ENCODE measurements around the gene PCDHA7.
"Not testable (repeated sequence)": the region's sequence is repeated elsewhere in the genome, so short reads cannot be mapped to it uniquely, and the experiment has no call there.

The PCDHA7 gene

GRCh38 chr5:140862441-140863295, 28.6 kb downstream of the PCDHA7 start:
- no peak for DNase-seq

GRCh38 chr5:140868721-140869554, 34.9 kb downstream of the PCDHA7 start, which contains the start of gene PCDHA11:
TSS of gene PCDHA11 (plus strand) at chr5:140868957. CDS start at chr5:140869104, 147 bp downstream.
- no peak for DNase-seq

- no peak for DNase-seq
Observed at GRCh38 chr5:140869555-140869886, 35.5 kb downstream of the PCDHA7 start.

DNA sequence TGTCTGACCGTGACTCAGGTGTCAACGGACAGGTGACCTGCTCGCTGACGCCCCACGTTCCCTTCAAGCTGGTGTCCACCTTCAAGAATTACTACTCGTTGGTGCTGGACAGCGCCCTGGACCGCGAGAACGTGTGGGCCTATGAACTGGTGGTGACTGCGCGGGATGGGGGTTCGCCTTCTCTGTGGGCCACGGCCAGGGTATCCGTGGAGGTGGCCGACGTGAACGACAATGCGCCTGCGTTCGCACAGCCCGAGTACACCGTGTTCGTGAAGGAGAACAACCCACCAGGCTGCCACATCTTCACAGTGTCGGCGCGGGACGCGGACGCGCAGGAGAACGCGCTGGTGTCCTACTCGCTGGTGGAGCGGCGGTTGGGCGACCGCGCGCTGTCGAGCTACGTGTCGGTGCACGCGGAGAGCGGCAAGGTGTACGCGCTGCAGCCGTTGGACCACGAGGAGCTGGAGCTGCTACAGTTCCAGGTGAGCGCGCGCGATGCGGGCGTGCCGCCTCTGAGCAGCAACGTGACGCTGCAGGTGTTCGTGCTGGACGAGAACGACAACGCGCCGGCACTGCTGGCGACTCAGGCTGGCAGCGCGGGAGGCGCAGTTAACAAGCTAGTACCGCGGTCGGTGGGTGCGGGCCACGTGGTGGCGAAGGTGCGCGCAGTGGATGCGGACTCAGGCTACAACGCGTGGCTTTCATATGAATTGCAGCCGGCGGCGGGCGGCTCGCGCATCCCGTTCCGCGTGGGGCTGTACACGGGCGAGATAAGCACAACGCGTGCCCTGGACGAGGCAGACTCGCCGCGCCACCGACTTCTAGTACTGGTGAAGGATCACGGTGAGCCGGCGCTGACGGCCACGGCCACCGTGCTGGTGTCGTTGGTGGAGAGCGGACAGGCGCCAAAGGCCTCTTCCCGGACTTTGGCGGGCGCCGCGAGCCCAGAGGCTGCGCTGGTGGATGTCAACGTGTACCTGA, 36.4 kb downstream of the PCDHA7 start:
- DNase-seq: no peak

GRCh38 chr5:140875085-140876065, 41.3 kb downstream of the PCDHA7 start, which contains the start of gene PCDHA12:
TSS of gene PCDHA12 (plus strand) at chr5:140875308. CDS start at chr5:140875473, 165 bp downstream.
- no peak for DNase-seq

- not testable (repeated sequence) for DNase-seq
Observed at GRCh38 chr5:140876541-140877261, 42.6 kb downstream of the PCDHA7 start.

DNA sequence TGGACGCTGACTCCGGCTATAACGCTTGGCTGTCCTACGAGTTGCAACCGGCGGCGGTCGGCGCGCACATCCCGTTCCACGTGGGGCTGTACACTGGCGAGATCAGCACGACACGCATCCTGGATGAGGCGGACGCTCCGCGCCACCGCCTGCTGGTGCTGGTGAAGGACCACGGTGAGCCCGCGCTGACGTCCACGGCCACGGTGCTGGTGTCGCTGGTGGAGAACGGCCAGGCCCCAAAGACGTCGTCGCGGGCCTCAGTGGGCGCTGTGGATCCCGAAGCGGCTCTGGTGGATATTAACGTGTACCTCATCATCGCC, 43.2 kb downstream of the PCDHA7 start:
- DNase-seq: no peak

- DNase-seq: no peak
Observed at GRCh38 chr5:140881889-140882590, 48.0 kb downstream of the PCDHA7 start, which contains the start of gene PCDHA13. TSS of gene PCDHA13 (plus strand) at chr5:140882124. CDS start at chr5:140882269, 145 bp downstream.

GRCh38 chr5:140882591-140882899, 48.5 kb downstream of the PCDHA7 start:
- DNase-seq: no peak

GRCh38 chr5:140883373-140883772, 49.3 kb downstream of the PCDHA7 start:
- no peak for DNase-seq

DNA sequence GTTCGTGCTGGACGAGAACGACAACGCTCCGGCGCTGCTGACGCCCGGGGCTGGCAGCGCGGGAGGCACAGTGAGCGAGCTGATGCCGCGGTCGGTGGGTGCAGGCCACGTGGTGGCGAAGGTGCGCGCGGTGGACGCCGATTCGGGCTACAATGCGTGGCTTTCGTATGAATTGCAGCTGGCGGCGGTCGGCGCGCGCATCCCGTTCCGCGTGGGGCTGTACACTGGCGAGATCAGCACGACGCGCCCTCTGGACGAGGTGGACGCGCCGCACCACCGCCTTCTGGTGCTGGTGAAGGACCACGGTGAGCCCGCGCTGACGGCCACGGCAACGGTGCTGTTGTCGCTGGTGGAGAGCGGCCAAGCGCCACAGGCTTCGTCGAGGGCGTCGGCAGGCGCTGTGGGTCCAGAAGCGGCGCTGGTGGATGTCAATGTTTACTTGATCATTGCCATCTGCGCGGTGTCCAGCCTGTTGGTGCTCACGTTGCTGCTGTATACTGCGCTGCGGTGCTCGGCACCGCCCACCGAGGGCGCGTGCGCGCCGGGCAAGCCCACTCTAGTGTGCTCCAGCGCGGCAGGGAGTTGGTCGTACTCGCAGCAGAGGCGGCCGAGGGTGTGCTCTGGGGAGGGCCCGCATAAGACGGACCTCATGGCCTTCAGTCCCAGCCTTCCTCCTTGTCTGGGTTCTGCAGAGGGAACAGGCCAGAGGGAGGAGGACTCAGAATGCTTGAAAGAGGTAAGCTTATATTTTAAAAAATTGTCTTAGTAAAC, 50.0 kb downstream of the PCDHA7 start:
- DNase-seq: no peak
